ENCODE results near the gene C17orf114.
A peak's percentile ranks its signal among the peaks of the same experiment; 100 is the strongest.

The C17orf114 gene

GRCh38 chr17:4823373-4824089 lies 21.4 kb upstream of the C17orf114 start:
- no peak for DNase-seq (ENCODE audit: low read depth in 3 of 3, low spot score in 1 of 3)

GRCh38 chr17:4822835-4823234 lies 20.7 kb upstream of the C17orf114 start:
- no peak for DNase-seq (ENCODE audit: low read depth in 3 of 3, low spot score in 1 of 3)

GRCh38 chr17:4818276-4818675 lies 16.1 kb upstream of the C17orf114 start:
- no peak for DNase-seq (ENCODE audit: low read depth in 3 of 3, low spot score in 1 of 3)

- DNase-seq (ENCODE audit: low read depth in 3 of 3, low spot score in 1 of 3): no peak
These were observed 14.7 kb upstream of the C17orf114 start for GRCh38 chr17:4816826-4817225.

GRCh38 chr17:4815043-4815675 lies 13.0 kb upstream of the C17orf114 start:
- no peak for DNase-seq (ENCODE audit: low read depth in 3 of 3, low spot score in 1 of 3)

GRCh38 chr17:4812690-4813089 lies 10.6 kb upstream of the C17orf114 start:
- no peak for DNase-seq (ENCODE audit: low read depth in 3 of 3, low spot score in 1 of 3)

- DNase-seq (ENCODE audit: low read depth in 3 of 3, low spot score in 1 of 3): no peak
These were observed 9.3 kb upstream of the C17orf114 start for GRCh38 chr17:4811471-4811870.

GRCh38 chr17:4810696-4811290 lies 8.7 kb upstream of the C17orf114 start:
- DNase-seq (ENCODE audit: low read depth in 3 of 3, low spot score in 1 of 3): no peak

GRCh38 chr17:4808378-4808767 lies 6.2 kb upstream of the C17orf114 start:
- no peak for DNase-seq (ENCODE audit: low read depth in 3 of 3, low spot score in 1 of 3)

GRCh38 chr17:4807605-4808377 lies 5.7 kb upstream of the C17orf114 start:
- DNase-seq (ENCODE audit: low read depth in 3 of 3, low spot score in 1 of 3): no peak

GRCh38 chr17:4806777-4807604 lies 4.9 kb upstream of the C17orf114 start, which contains the start of gene PLD2:
PLD2 (plus strand) TSS chr17:4807152; CDS start chr17:4807773, 621 bp downstream.
- peak; percentile 64 to 80 (median 70) for DNase-seq (ENCODE audit: low read depth in 3 of 3, low spot score in 1 of 3)

- DNase-seq (ENCODE audit: low read depth in 3 of 3, low spot score in 1 of 3): no peak
These were observed 4.3 kb upstream of the C17orf114 start for GRCh38 chr17:4806456-4806776.

- no peak for DNase-seq (ENCODE audit: low read depth in 3 of 3, low spot score in 1 of 3)
These were observed 1.5 kb downstream of the C17orf114 start for GRCh38 chr17:4800462-4801196.

- DNase-seq (ENCODE audit: low read depth in 3 of 3, low spot score in 1 of 3): no peak
These were observed 5.6 kb downstream of the C17orf114 start for GRCh38 chr17:4796552-4796920.

GRCh38 chr17:4795168-4795567 lies 7.0 kb downstream of the C17orf114 start:
- DNase-seq (ENCODE audit: low read depth in 3 of 3, low spot score in 1 of 3): no peak

- DNase-seq (ENCODE audit: low read depth in 3 of 3, low spot score in 1 of 3): no peak
These were observed 11.4 kb downstream of the C17orf114 start for GRCh38 chr17:4790705-4791088.

- peak; percentile 38 to 61 (median 56) for DNase-seq (ENCODE audit: low read depth in 3 of 3, low spot score in 1 of 3)
These were observed 12.0 kb downstream of the C17orf114 start for GRCh38 chr17:4789951-4790704.

- DNase-seq (ENCODE audit: low read depth in 3 of 3, low spot score in 1 of 3): no peak
These were observed 12.5 kb downstream of the C17orf114 start for GRCh38 chr17:4789701-4789950.

GRCh38 chr17:4788807-4789700 lies 13.1 kb downstream of the C17orf114 start, which contains the start of gene GLTPD2:
GLTPD2 (plus strand) TSS chr17:4788964; CDS start chr17:4789012, 48 bp downstream.
- no peak for DNase-seq (ENCODE audit: low read depth in 3 of 3, low spot score in 1 of 3)
